ENCODE measurements around the gene GRK3.

DNA sequence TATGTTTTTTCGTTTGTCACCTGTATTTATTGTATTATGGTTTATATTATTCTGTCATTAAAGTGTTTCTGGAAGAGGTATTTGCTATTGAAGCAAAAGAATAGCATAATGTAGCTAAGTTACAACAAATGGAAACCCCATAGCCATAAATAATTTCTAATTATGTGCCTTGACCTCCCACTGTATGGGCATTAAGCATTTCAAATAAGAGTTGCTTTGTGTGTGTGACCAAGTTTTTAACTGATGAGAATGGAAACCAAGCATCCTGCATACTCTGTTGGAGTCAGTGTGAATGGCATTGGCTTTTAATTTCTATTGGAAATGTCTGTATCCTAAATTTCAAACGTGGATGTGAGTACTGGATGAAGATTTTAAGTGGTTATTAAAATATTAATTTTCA is 115.6 kb downstream of the GRK3 start:
- TF ChIP-seq, protein P1, sequence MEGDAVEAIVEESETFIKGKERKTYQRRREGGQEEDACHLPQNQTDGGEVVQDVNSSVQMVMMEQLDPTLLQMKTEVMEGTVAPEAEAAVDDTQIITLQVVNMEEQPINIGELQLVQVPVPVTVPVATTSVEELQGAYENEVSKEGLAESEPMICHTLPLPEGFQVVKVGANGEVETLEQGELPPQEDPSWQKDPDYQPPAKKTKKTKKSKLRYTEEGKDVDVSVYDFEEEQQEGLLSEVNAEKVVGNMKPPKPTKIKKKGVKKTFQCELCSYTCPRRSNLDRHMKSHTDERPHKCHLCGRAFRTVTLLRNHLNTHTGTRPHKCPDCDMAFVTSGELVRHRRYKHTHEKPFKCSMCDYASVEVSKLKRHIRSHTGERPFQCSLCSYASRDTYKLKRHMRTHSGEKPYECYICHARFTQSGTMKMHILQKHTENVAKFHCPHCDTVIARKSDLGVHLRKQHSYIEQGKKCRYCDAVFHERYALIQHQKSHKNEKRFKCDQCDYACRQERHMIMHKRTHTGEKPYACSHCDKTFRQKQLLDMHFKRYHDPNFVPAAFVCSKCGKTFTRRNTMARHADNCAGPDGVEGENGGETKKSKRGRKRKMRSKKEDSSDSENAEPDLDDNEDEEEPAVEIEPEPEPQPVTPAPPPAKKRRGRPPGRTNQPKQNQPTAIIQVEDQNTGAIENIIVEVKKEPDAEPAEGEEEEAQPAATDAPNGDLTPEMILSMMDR (conservative IDR thresholded peaks at IDR 0.05 in 1 of 2, IDR thresholded peaks at IDR 0.05 in 1 of 2; ENCODE audit: extremely low read depth in 1 of 2, insufficient read depth in 1 of 2, low read depth in 1 of 2, low read length in 2 of 2), result no peak
- no peak for TF ChIP-seq EZH2 (IDR thresholded peaks at IDR 0.05; ENCODE audit: borderline replicate concordance, low read length)

Data from mammary epithelial cell (primary cell).